CD4-positive, alpha-beta T cell (primary cell): ENCODE data around the gene RAI1. TPM values are rescaled to one million over a fixed set of nuclear protein-coding genes. Genes with fewer than 3 reads are reported as not detected.

ENCODE experiments used
- ATAC-seq: fragments of 200-7000 bp; cut with Tn5 transposase; one replicate; pipeline ENCODE4 v1.10.0; 2022; ENCODE audit warnings: mild to moderate bottlenecking; ENCODE audit not compliant: poor library complexity
- CTCF ChIA-PET: fragments of 350-600 bp; sonication (Branson Sonifier 250); formaldehyde crosslinking; loops from one replicate; lab custom pipeline; 2021; ENCODE audit warnings: antibody characterized with exemption, inconsistent platforms; lab: Charles Lee
- POLR2A ChIA-PET: fragments of 350-600 bp; sonication (Branson Sonifier 250); formaldehyde crosslinking; loops from one replicate; lab custom pipeline; 2021; ENCODE audit warnings: antibody characterized with exemption, inconsistent platforms; lab: Charles Lee
- DNase-seq, 14 experiments: peaks; one replicate each; pipeline ENCODE4 v3.0.0-alpha.2; 2013 to 2020; ENCODE audit warnings: mixed read lengths in 2 of 14
- H3K27ac ChIP-seq, 2 donors: one replicate each; pipeline versions ENCODE4 v1.5.1 to v1.7.0; 2013; ENCODE audit warnings: low read length in 2 of 2, low read depth in 1 of 2, mild to moderate bottlenecking in 1 of 2
- H3K27me3 ChIP-seq, 2 experiments: 1 replicate in 1 of 2; 2 replicates in 1 of 2; pipeline versions ENCODE4 v1.6.1 to v1.7.0; 2013; ENCODE audit warnings: low read length in 2 of 2, control low read depth in 1 of 2, mild to moderate bottlenecking in 1 of 2, moderate library complexity in 1 of 2; ENCODE audit not compliant: insufficient read depth in 2 of 2, control insufficient read depth in 1 of 2
- H3K36me3 ChIP-seq: one replicate; pipeline ENCODE4 v1.6.1; 2013; ENCODE audit warnings: low read length, control low read depth; ENCODE audit not compliant: insufficient read depth
- H3K4me1 ChIP-seq: one replicate; pipeline ENCODE4 v1.6.1; 2013; ENCODE audit warnings: low read length, control low read depth; ENCODE audit not compliant: insufficient read depth
- H3K4me3 ChIP-seq: one replicate; pipeline ENCODE4 v1.5.1; 2013; ENCODE audit warnings: mild to moderate bottlenecking, low read length, moderate library complexity
- H3K9me3 ChIP-seq, 2 experiments: 1 replicate in 1 of 2; 2 replicates in 1 of 2; pipeline versions ENCODE4 v1.6.1 to v1.7.0; 2013; ENCODE audit warnings: low read length in 2 of 2, mild to moderate bottlenecking in 2 of 2, control low read depth in 1 of 2, moderate library complexity in 1 of 2; ENCODE audit not compliant: control insufficient read depth in 1 of 2, insufficient read depth in 1 of 2
- H3K27ac Mint-ChIP-seq: one replicate; pipeline ENCODE4 v1.8.0; 2020; ENCODE audit warnings: mixed read lengths
- H3K27me3 Mint-ChIP-seq: one replicate; pipeline ENCODE4 v1.8.0; 2021; ENCODE audit warnings: mixed read lengths
- H3K36me3 Mint-ChIP-seq: one replicate; pipeline ENCODE4 v1.8.0; 2021; ENCODE audit warnings: low read depth, mixed read lengths
- H3K4me1 Mint-ChIP-seq: one replicate; pipeline ENCODE4 v1.8.0; 2021; ENCODE audit warnings: low read depth, mixed read lengths
- H3K4me3 Mint-ChIP-seq: one replicate; pipeline ENCODE4 v1.8.0; 2020; ENCODE audit warnings: mild to moderate bottlenecking, mixed read lengths
- H3K9me3 Mint-ChIP-seq: one replicate; pipeline ENCODE4 v1.8.0; 2020; ENCODE audit warnings: mixed read lengths
- CTCF ChIP-seq: fragments of 200-600 bp; IDR thresholded peaks from one replicate; pipeline ENCODE4 v1.8.0; 2022; ENCODE audit warnings: antibody characterized with exemption, mild to moderate bottlenecking
- intact Hi-C, 2 experiments: fragments of 100-400 bp; cut with DNase I in 1 of 2; cut with micrococcal nuclease in 1 of 2; formaldehyde crosslinking; loops; one replicate each; pipeline versions ENCODE4 v1.15.1 to v1.9.0; 2023 to 2025; cut with DNase I, micrococcal nuclease
- total RNA-seq, 174 experiments: library from RNA in 2 of 174; stranded (reverse) in 2 of 174; gene quantifications; one replicate each; pipeline ENCODE4 v1.2.3 and lab custom pipeline; 2021 to 2026

Gene RAI1
- total RNA-seq, 2 experiments from 2014 or later: 19.3 to 25.2 TPM

GRCh38 chr17:17796787-17797061 lies 115.5 kb downstream of the RAI1 start:
- no peaks in the 10 kb centered on the region for H3K27me3 Mint-ChIP-seq
- ChIA-PET CTCF (no interaction called here), POLR2A (no interaction called here)
- H3K4me3 ChIP-seq: no peak overlapping the region
- H3K9me3 ChIP-seq: no peaks in the 10 kb centered on the region
- no peaks in the 10 kb centered on the region for H3K9me3 Mint-ChIP-seq
- no peak for TF ChIP-seq CTCF
- H3K27ac ChIP-seq: no peak overlapping the region
- intact Hi-C loops: no loop called here
- ATAC-seq (no peak), DNase-seq (no peak)
- peaks cover 27% of the 10 kb centered on the region for H3K36me3 ChIP-seq
- no peak overlapping the region for H3K4me3 Mint-ChIP-seq
- H3K27ac Mint-ChIP-seq: no peak overlapping the region
- H3K36me3 Mint-ChIP-seq: no peaks in the 10 kb centered on the region
- peaks cover 23% of the 10 kb centered on the region for H3K4me1 Mint-ChIP-seq
- peaks cover 30% of the 10 kb centered on the region for H3K4me1 ChIP-seq
- H3K27me3 ChIP-seq: no peaks in the 10 kb centered on the region

DNA sequence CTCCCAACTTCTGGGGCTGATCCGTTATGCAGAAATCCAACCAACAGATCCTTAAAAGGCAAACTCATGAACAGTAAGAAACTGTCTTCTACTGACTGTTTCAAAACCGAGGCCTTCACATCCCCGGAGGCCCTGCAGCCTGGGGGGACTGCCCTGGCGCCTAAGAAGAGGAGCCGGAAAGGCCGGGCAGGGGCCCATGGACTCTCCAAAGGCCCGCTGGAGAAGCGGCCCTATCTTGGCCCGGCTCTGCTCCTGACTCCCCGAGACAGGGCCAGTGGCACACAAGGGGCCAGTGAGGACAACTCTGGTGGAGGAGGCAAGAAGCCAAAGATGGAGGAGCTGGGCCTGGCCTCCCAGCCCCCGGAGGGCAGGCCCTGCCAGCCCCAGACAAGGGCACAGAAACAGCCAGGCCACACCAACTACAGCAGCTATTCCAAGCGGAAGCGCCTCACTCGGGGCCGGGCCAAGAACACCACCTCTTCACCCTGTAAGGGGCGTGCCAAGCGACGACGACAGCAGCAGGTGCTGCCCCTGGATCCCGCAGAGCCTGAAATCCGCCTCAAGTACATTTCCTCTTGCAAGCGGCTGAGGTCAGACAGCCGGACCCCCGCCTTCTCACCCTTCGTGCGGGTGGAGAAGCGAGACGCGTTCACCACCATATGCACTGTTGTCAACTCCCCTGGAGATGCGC lies 116.0 kb downstream of the RAI1 start:
- TF ChIP-seq CTCF: no peak
- Histone ChIP-seq H3K27ac (no peak overlapping the region), H3K36me3 (peaks cover 27% of the 10 kb centered on the region), H3K4me1 (peaks cover 24% of the 10 kb centered on the region), H3K27me3 (no peaks in the 10 kb centered on the region), H3K4me3 (no peak overlapping the region), H3K9me3 (no peaks in the 10 kb centered on the region)
- DNase-seq: no peak
- CTCF ChIA-PET: no interaction called here
- Mint-ChIP-seq H3K27me3 (no peaks in the 10 kb centered on the region), H3K4me1 (peaks cover 18% of the 10 kb centered on the region), H3K27ac (no peak overlapping the region), H3K9me3 (no peaks in the 10 kb centered on the region), H3K36me3 (no peaks in the 10 kb centered on the region), H3K4me3 (no peak overlapping the region)
- POLR2A ChIA-PET: no interaction called here
- ATAC-seq: no peak
- intact Hi-C loops: no loop called here

DNA sequence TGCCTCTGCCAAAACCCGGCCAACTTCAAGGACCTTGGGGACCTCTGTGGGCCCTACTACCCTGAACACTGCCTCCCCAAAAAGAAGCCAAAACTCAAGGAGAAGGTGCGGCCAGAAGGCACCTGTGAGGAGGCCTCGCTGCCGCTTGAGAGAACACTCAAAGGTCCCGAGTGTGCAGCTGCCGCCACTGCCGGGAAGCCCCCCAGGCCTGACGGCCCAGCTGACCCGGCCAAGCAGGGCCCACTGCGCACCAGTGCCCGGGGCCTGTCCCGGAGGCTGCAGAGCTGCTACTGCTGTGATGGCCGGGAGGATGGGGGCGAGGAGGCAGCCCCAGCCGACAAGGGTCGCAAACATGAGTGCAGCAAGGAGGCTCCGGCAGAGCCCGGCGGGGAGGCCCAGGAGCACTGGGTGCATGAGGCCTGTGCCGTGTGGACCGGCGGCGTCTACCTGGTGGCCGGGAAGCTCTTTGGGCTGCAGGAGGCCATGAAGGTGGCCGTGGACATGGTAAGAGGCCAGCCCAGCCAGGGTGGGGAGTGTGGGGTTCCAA lies 116.8 kb downstream of the RAI1 start:
- intact Hi-C loops: no loop called here
- ChIA-PET POLR2A (no interaction called here), CTCF (no interaction called here)
- no peaks in the 10 kb centered on the region for H3K36me3 Mint-ChIP-seq
- no peaks in the 10 kb centered on the region for H3K27me3 ChIP-seq
- no peak overlapping the region for H3K4me3 Mint-ChIP-seq
- no peak overlapping the region for H3K4me3 ChIP-seq
- no peak overlapping the region for H3K27ac Mint-ChIP-seq
- H3K9me3 Mint-ChIP-seq: no peaks in the 10 kb centered on the region
- no peak for TF ChIP-seq CTCF
- no peaks in the 10 kb centered on the region for H3K9me3 ChIP-seq
- no peaks in the 10 kb centered on the region for H3K27me3 Mint-ChIP-seq
- H3K4me1 Mint-ChIP-seq: peaks cover 10% of the 10 kb centered on the region
- H3K4me1 ChIP-seq: peaks cover 18% of the 10 kb centered on the region
- no peak for ATAC-seq
- H3K36me3 ChIP-seq: peaks cover 27% of the 10 kb centered on the region
- no peak for DNase-seq
- H3K27ac ChIP-seq: no peak overlapping the region
